Muscle layer of colon (tissue), 2 donors: ENCODE measurements around the gene YWHAE.
A peak's percentile ranks its signal among the peaks of the same experiment; 100 is the strongest.
"Not testable (repeated sequence)": the region's sequence is repeated elsewhere in the genome, so short reads cannot be mapped to it uniquely, and the experiment has no call there.

Experiments
- H3K27ac ChIP-seq: one replicate; pipeline ENCODE4 v1.7.0; 2013; ENCODE audit warnings: low read depth, mild to moderate bottlenecking, low read length, moderate library complexity
- H3K27me3 ChIP-seq, 2 donors: one replicate each; pipeline ENCODE4 v1.7.0; 2013; ENCODE audit warnings: low read length in 2 of 2, mild to moderate bottlenecking in 2 of 2; ENCODE audit not compliant: insufficient read depth in 2 of 2, control insufficient read depth in 1 of 2
- H3K36me3 ChIP-seq: one replicate; pipeline ENCODE4 v1.7.0; 2013; ENCODE audit warnings: mild to moderate bottlenecking, low read length; ENCODE audit not compliant: insufficient read depth
- H3K4me1 ChIP-seq: one replicate; pipeline ENCODE4 v1.7.0; 2013; ENCODE audit warnings: mild to moderate bottlenecking, low read length; ENCODE audit not compliant: insufficient read depth
- H3K4me3 ChIP-seq, 2 donors: one replicate each; pipeline ENCODE4 v1.7.0; 2013; ENCODE audit warnings: low read length in 2 of 2, low read depth in 1 of 2, mild to moderate bottlenecking in 1 of 2, moderate library complexity in 1 of 2
- H3K9ac ChIP-seq: one replicate; pipeline ENCODE4 v1.7.0; 2013; ENCODE audit warnings: low read length
- H3K9me3 ChIP-seq: one replicate; pipeline ENCODE4 v1.7.0; 2013; ENCODE audit warnings: mild to moderate bottlenecking, low read length
- donor health status: abdominal sarcoma.
- donor health status: Adenocarcinoma of cecum.

The YWHAE gene

DNA sequence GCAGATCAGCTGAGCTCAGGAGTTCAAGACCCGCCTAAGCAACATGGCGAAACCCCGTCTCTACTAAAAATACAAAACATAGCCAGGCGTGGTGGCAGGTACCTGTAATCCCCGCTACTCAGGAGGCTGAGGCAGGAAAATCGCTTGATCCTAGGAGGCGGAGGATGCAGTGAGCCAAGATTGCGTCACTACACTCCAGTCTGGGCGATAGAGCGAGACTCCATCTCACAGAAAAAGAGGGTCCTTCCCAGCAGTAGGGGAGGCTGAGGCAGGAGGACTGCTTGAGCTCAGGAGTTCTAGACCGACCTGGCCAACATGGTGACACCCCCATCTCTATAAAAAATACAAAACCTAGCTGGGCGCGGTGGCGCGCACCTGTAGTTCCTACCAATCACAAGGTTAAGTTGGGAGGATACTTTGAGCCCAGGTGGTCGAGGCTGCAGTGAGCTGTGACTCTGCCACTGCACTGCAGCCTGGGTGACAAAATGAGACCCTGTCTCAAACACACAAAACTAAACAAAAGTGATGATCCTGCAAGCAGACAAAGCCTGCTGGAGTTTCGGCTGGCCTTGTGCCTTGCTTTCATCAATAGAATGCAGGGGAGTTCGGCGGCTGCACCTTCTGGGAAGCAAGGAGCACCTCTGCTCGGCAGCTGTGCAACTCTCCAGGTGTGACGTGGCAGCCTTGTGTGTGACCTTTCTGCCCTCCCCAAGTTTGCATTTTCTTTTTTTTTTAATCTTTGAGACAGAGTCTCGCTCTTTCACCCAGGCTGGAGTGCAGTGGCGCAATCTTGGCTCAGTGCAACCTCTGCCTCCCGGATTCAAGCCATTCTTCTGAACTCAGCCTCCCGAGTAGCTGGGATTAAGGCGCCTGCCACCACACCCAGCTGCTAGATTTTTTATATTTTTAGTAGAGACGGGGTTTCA, 12.4 kb upstream of the YWHAE start:
- Histone ChIP-seq H3K27me3 (no peaks in the 10 kb centered on the region), H3K9me3 (no peaks in the 10 kb centered on the region), H3K27ac (no peak overlapping the region), H3K9ac (no peak overlapping the region), H3K4me3 (no peak overlapping the region), H3K36me3 (no peaks in the 10 kb centered on the region), H3K4me1 (peaks cover 4% of the 10 kb centered on the region)

- Histone ChIP-seq H3K9ac (no peak overlapping the region), H3K4me3 (no peak overlapping the region), H3K36me3 (no peaks in the 10 kb centered on the region), H3K4me1 (peaks cover 10% of the 10 kb centered on the region), H3K9me3 (no peaks in the 10 kb centered on the region), H3K27ac (no peak overlapping the region), H3K27me3 (no peaks in the 10 kb centered on the region)
Measured at GRCh38 chr17:1402262-1402586, 2.2 kb upstream of the YWHAE start.

- Histone ChIP-seq H3K9me3 (no peaks in the 10 kb centered on the region), H3K27ac (peak overlapping the region; percentile 90), H3K36me3 (no peaks in the 10 kb centered on the region), H3K27me3 (no peaks in the 10 kb centered on the region), H3K9ac (peak overlapping the region; percentile 52), H3K4me1 (peaks cover 32% of the 10 kb centered on the region), H3K4me3 (peak overlapping the region; percentile 82 to 94)
Measured at GRCh38 chr17:1398931-1399678, 917 bp downstream of the YWHAE start.

DNA sequence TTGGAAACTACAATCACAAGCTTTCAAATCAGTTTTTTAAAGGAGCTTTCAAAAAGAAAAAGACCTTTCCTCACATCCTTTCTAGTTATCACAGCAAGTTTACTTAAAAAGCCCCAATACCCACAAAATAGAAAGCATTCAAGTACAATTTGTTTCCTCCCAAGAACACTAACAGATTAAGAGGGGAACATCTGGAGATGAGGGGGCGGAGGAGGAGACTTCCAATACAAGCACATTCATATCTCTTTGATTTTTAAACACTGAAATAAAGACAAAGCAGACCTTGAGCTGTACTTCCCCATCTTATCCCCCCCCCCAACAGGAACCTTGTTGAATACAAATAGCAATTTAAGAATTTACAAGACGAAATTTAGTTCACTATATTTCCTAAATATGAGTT, 2.0 kb downstream of the YWHAE start:
- H3K9me3 ChIP-seq = no peaks in the 10 kb centered on the region
- H3K27ac ChIP-seq = peak overlapping the region; percentile 90
- H3K36me3 ChIP-seq = no peaks in the 10 kb centered on the region
- peak overlapping the region; percentile 52 for H3K9ac ChIP-seq
- H3K27me3 ChIP-seq = no peaks in the 10 kb centered on the region
- peak overlapping the region; percentile 22 to 94 for H3K4me3 ChIP-seq
- H3K4me1 ChIP-seq = peaks cover 43% of the 10 kb centered on the region

DNA sequence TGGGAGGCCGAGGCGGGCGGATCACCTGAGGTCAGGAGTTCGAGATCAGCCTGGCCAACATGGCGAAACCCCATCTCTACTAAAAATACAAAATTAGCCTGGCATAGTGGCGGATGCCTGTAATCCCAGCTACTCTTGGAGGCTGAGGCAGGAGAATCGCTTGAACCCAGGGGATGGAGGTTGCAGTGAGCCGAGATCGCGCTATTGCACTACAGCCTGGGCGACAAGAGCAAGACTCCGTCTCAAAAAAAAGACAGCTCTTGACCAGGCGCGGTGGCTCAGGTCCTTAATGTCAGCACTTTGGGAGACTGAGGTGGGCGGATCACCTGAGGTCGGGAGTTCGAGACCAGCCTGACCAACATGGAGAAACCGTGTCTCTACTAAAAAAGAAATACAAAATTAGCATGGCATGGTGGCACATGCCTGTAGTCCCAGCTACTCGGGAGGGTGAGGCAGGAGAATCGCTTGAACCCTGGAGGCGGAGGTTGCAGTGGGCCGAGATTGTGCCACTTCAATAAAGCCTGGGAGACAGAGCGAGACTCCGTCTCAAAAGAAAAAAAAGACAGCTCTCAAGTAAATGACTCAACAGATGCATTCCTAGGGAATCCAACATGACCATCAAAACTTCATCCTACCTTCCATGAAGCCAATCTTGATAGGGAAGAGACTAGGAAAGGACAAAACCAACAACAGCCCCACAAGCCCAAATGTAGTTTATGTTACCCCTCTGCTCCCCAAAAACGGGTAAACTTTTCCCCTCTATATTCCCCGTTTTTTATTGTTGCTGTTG, 4.0 kb downstream of the YWHAE start:
- not testable (repeated sequence) for H3K4me3 ChIP-seq, H3K9me3 ChIP-seq, H3K27me3 ChIP-seq, H3K9ac ChIP-seq, H3K36me3 ChIP-seq, H3K27ac ChIP-seq
- peaks cover 59% of the 10 kb centered on the region for H3K4me1 ChIP-seq

GRCh38 chr17:1391577-1391976, 8.4 kb downstream of the YWHAE start:
- no peaks in the 10 kb centered on the region for H3K9me3 ChIP-seq
- no peak overlapping the region for H3K9ac ChIP-seq
- H3K27me3 ChIP-seq = no peaks in the 10 kb centered on the region
- H3K4me1 ChIP-seq = peaks cover 74% of the 10 kb centered on the region
- H3K36me3 ChIP-seq = no peaks in the 10 kb centered on the region
- no peak overlapping the region for H3K27ac ChIP-seq
- H3K4me3 ChIP-seq = no peak overlapping the region

DNA sequence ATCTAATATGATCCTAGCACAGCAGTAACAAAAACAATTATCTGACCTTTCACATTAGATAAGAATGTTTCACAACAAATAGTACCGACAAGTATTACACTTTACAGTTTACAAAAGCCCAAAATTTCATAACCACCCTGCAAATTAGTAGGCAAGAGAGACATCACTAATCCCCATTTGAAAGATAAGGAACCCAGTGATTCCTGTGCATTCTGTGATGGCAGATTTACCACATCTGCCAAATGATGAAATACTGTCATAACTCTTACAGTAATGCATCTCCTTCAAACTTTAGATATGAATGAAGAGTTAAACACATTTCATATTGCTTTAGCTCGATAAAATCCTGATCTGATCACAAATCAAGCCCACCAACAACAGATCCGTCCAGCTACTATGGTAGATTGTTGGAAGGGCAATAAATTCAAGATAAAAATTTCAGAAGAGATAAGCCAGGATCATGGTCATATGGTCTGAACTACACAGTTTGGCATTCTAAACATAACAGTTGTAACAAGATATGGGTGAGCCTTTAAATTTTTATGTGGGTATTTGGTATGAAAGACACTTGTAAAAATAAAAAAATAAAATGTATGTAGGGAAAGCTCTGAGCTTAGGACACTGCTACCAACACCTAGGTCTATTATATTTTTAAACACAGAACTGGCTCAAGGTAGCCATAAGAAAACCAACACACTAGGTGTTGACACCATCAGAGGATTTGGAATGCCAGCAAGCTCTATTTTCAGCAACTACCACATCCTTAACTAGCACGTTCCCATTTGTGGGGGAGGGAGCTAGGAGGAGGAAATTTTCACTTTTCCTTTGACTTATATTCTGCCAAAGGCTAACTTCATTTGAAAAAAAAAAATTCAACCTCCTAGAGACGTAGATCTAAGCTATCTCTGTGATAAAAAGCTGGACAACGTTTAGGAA, 9.3 kb downstream of the YWHAE start:
- H3K27ac ChIP-seq = no peak overlapping the region
- H3K4me3 ChIP-seq = no peak overlapping the region

DNA sequence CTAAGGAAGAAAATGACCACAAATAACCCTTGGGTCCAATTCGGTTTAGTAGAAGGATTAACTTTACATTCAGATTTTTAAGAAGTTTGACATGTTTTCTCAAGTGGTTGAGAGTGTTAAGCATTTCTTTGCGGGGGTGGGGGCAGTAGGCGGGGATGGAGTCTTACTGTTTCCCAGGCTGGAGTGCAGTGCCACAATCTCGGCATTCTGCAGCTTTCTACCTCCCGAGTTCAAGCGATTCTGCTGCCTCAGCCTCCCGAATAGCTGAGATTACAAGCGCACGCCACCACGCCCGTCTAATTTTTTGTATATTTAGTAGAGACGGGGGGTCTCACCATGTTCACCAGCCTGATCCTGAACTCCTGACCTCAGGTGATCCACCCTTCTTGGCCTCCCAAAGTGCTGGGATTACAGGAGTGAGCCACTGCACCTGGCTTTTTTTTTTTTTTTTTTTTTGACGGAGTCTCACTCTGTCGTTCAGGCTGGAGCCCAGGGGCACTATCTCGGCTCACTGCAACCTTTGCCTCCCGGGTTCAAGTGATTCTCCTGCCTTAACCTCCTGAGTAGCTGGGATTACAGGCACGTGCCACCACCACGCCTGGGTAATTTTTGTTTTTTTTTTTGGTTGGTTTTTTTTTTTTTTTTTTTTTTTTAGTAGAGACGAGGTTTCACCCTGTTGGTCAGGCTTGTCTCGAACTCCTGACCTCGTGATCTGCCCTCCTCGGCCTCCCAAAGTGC, 12.4 kb downstream of the YWHAE start:
- H3K9me3 ChIP-seq, H3K36me3 ChIP-seq, H3K9ac ChIP-seq, H3K27ac ChIP-seq, H3K4me3 ChIP-seq, H3K27me3 ChIP-seq: not testable (repeated sequence)
- peaks cover 68% of the 10 kb centered on the region for H3K4me1 ChIP-seq

More for the DNA sequence above, 9.3 kb downstream of the YWHAE start:
- Histone ChIP-seq H3K9me3 (no peaks in the 10 kb centered on the region), H3K4me1 (peaks cover 76% of the 10 kb centered on the region), H3K27me3 (no peaks in the 10 kb centered on the region), H3K36me3 (no peaks in the 10 kb centered on the region), H3K9ac (no peak overlapping the region)

DNA sequence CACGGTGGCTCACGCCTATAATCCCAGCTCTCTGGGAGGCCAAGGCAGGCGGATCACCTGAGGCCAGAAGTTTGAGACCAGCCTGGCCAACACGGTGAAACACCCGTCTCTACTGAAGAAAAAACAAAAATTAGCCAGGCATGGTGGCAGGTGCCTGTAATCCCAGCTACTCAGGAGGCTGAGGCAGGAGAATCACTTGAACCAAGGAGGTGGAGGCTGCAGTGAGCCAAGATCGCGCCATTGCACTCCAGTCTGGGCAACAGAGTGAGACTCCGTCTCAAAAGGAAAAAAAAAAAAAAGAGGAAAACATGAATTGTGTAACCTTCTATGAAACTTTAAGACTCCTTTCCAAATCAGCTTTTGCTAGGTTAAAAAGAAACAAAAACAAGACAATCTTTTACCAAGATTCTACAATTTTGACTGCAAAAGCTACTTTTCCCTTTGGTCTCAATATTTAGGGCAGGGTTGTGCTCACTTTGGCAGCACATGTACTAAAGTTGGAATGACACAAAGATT, 13.3 kb downstream of the YWHAE start:
- not testable (repeated sequence) for H3K4me3 ChIP-seq, H3K9me3 ChIP-seq, H3K27ac ChIP-seq, H3K9ac ChIP-seq, H3K36me3 ChIP-seq, H3K27me3 ChIP-seq
- H3K4me1 ChIP-seq = peaks cover 60% of the 10 kb centered on the region

- Histone ChIP-seq H3K27ac (no peak overlapping the region), H3K36me3 (no peaks in the 10 kb centered on the region), H3K4me3 (no peak overlapping the region), H3K9me3 (no peaks in the 10 kb centered on the region), H3K9ac (no peak overlapping the region), H3K4me1 (peaks cover 60% of the 10 kb centered on the region), H3K27me3 (no peaks in the 10 kb centered on the region)
Measured at GRCh38 chr17:1386265-1386664, 13.8 kb downstream of the YWHAE start.
